Natural killer cell (primary cell): ENCODE measurements around the gene TMEM51. TPM values are rescaled to one million over a fixed set of nuclear protein-coding genes. Genes with fewer than 3 reads are reported as not detected.

Experiments
- ATAC-seq, 3 donors: fragments of 150-1000 bp in 2 of 3; fragments of 200-7000 bp in 1 of 3; cut with Tn5 transposase; 1 replicate in 1 of 3; 2 replicates in 2 of 3; pipeline ENCODE4 v1.10.0; 2021; ENCODE audit warnings: mild to moderate bottlenecking in 2 of 3, moderate library complexity in 2 of 3
- DNase-seq, 2 donors: peaks; one replicate each; pipeline versions ENCODE4 v3.0.0 to v3.0.0-alpha.2; 2013 to 2021; ENCODE audit warnings: mixed read lengths in 1 of 2
- H3K27ac ChIP-seq: one replicate; pipeline ENCODE4 v1.5.1; 2013; ENCODE audit warnings: mild to moderate bottlenecking, low read length
- H3K27me3 ChIP-seq: one replicate; pipeline ENCODE4 v1.6.1; 2013; ENCODE audit warnings: low read length; ENCODE audit not compliant: control insufficient read depth, insufficient read depth
- H3K36me3 ChIP-seq: one replicate; pipeline ENCODE4 v1.6.1; 2013; ENCODE audit warnings: low read length; ENCODE audit not compliant: control insufficient read depth, insufficient read depth
- H3K4me1 ChIP-seq: one replicate; pipeline ENCODE4 v1.6.1; 2013; ENCODE audit warnings: low read length; ENCODE audit not compliant: control insufficient read depth, insufficient read depth
- H3K4me3 ChIP-seq: one replicate; pipeline ENCODE4 v1.5.1; 2013; ENCODE audit warnings: low read length
- H3K9me3 ChIP-seq: one replicate; pipeline ENCODE4 v1.6.1; 2013; ENCODE audit warnings: low read length; ENCODE audit not compliant: control insufficient read depth, insufficient read depth
- H3K27ac Mint-ChIP-seq, 2 donors: one replicate each; pipeline ENCODE4 v1.8.0; 2022; ENCODE audit warnings: mild to moderate bottlenecking in 2 of 2, mixed read lengths in 2 of 2, moderate library complexity in 1 of 2
- H3K27me3 Mint-ChIP-seq, 2 donors: one replicate each; pipeline ENCODE4 v1.8.0; 2022; ENCODE audit warnings: low read depth in 2 of 2, mixed read lengths in 2 of 2
- H3K36me3 Mint-ChIP-seq: one replicate; pipeline ENCODE4 v1.8.0; 2022; ENCODE audit warnings: mixed read lengths
- H3K4me1 Mint-ChIP-seq, 2 donors: one replicate each; pipeline ENCODE4 v1.8.0; 2022; ENCODE audit warnings: mixed read lengths in 2 of 2
- H3K4me3 Mint-ChIP-seq: one replicate; pipeline ENCODE4 v1.8.0; 2022; ENCODE audit warnings: mild to moderate bottlenecking, moderate library complexity, mixed read lengths
- H3K9me3 Mint-ChIP-seq, 2 donors: one replicate each; pipeline ENCODE4 v1.8.0; 2022; ENCODE audit warnings: mixed read lengths in 2 of 2
- WGBS: methylation state at CpG from one replicate; pipeline ENCODE4 v1.1.7; 2013; ENCODE audit warnings: missing lambda C conversion rate; ENCODE audit not compliant: insufficient coverage; 5-methylcytosine and 5-hydroxymethylcytosine counted together
- intact Hi-C: fragments of 100-400 bp; cut with micrococcal nuclease; formaldehyde crosslinking; loops from one replicate; pipeline ENCODE4 v1.14.2; 2022
- total RNA-seq, 4 donors: library from RNA; stranded (reverse); fragments of 120-200 nt in 1 of 4; gene quantifications; one replicate each; pipeline versions ENCODE4 v1.2.3 to v1.2.4, GENCODE V29; 2013 to 2022
- TF ChIP-seq, protein P1 (sequence below): fragments of 200-600 bp; IDR thresholded peaks from one replicate; pipeline ENCODE4 v1.8.0; 2022; ENCODE audit warnings: antibody characterized with exemption

The TMEM51 gene
- total RNA-seq, 3 donors from 2014 or later (not counting 1 experiment from before 2014, with no cell fraction given): not detected

DNA sequence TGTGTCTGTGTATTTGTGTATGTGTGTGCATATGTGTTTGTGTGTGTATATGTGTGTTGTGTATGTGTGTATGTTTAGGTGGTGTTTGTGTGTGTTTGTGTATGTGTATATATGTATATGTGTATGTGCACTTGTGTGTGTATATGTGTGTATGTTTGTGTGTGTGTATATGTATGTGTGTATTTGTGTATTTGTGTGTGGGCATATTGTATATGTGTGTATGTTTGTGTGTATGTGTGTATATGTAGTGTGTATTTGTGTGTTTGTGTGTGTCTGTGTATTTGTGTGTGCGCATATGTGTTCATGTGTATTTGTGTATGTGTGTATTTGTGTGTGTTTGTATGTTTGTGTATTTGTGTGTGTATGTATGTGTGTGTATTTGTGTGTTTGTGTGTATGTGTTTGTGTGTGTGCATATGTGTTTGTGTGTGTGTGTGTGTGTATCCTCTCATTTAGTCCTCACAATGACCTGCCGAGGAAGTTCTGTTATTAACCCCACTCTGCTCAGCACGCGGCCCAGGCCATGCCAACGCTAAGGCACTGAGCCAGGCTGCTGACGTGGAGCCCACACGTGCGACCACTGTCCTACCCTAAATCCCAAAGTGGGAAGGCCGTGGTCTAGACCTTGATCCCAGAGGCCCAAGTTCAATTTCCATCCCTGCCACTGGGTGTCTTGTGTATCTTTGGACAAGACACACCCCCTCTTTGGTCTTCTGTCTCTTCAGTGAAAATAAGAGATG is 43.2 kb upstream of the TMEM51 start:
- Mint-ChIP-seq H3K4me1 (peaks cover 0 to 5% of the 10 kb centered on the region in 2 donors), H3K27me3 (peaks cover 0 to 3% of the 10 kb centered on the region in 2 donors), H3K36me3 (no peaks in the 10 kb centered on the region), H3K4me3 (no peak overlapping the region), H3K27ac (no peak overlapping the region), H3K9me3 (no peaks in the 10 kb centered on the region)
- no peaks in the 10 kb centered on the region for H3K36me3 ChIP-seq
- DNase-seq (no peak), ATAC-seq (no peak)
- H3K27ac ChIP-seq: no peak overlapping the region
- TF ChIP-seq, protein P1, sequence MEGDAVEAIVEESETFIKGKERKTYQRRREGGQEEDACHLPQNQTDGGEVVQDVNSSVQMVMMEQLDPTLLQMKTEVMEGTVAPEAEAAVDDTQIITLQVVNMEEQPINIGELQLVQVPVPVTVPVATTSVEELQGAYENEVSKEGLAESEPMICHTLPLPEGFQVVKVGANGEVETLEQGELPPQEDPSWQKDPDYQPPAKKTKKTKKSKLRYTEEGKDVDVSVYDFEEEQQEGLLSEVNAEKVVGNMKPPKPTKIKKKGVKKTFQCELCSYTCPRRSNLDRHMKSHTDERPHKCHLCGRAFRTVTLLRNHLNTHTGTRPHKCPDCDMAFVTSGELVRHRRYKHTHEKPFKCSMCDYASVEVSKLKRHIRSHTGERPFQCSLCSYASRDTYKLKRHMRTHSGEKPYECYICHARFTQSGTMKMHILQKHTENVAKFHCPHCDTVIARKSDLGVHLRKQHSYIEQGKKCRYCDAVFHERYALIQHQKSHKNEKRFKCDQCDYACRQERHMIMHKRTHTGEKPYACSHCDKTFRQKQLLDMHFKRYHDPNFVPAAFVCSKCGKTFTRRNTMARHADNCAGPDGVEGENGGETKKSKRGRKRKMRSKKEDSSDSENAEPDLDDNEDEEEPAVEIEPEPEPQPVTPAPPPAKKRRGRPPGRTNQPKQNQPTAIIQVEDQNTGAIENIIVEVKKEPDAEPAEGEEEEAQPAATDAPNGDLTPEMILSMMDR: no peak
- peaks cover 3% of the 10 kb centered on the region for H3K4me1 ChIP-seq
- H3K9me3 ChIP-seq: no peaks in the 10 kb centered on the region
- intact Hi-C loops: no loop called here
- 97% methylated on average over 9 of the region's 9 CpGs for WGBS
- H3K27me3 ChIP-seq: no peaks in the 10 kb centered on the region
- no peak overlapping the region for H3K4me3 ChIP-seq

DNA sequence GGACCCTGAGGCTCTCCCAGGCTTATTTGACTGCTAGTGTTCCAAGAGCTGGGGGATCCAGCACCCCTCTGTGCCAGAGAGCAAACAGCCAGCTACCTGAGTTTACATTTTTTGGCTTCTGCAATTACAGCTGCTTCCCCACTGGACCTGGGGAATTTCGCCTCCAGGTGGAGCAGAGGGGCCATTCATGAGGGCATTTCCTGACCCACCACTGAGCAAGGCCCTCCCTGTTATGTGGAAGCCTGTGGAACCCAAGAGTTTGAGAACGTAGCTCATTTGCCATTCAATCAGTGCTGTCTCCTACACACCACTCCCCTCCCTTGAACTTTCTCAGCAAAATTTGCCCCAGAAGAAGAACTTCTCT is 42.7 kb upstream of the TMEM51 start:
- Histone ChIP-seq H3K36me3 (no peaks in the 10 kb centered on the region), H3K4me3 (no peak overlapping the region), H3K27ac (no peak overlapping the region), H3K9me3 (no peaks in the 10 kb centered on the region), H3K4me1 (peaks cover 3% of the 10 kb centered on the region), H3K27me3 (no peaks in the 10 kb centered on the region)
- WGBS: 89% methylated on average over 2 of the region's 2 CpGs
- intact Hi-C loops: no loop called here
- peaks cover 0 to 5% of the 10 kb centered on the region in 2 donors for H3K4me1 Mint-ChIP-seq
- H3K9me3 Mint-ChIP-seq: no peaks in the 10 kb centered on the region
- no peaks in the 10 kb centered on the region for H3K36me3 Mint-ChIP-seq
- DNase-seq (no peak), ATAC-seq (no peak)
- H3K27ac Mint-ChIP-seq: no peak overlapping the region
- H3K27me3 Mint-ChIP-seq: peaks cover 0 to 3% of the 10 kb centered on the region in 2 donors
- H3K4me3 Mint-ChIP-seq: no peak overlapping the region
- TF ChIP-seq, protein P1: no peak

DNA sequence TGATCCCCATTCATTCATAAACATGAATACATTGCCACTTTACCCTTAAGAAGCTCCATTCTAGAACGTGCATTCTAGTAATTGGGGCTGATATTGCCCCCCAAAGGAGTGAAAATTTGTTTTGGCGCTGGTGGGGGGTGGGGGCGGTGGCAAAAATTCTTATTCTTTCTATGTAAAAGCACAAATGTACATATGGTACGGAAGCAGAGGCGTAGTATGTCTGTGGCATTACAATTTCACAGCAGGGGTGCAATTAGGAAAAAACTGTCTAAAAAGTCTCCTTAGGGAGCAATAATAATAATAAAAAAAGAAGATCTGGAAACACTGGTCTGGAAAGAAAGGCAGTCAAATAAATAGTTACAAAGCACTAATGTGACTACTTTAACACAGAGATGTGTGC is 40.4 kb upstream of the TMEM51 start:
- intact Hi-C loops: no loop called here
- WGBS: 100% methylated on average over 4 of the region's 5 CpGs
- Histone ChIP-seq H3K9me3 (no peaks in the 10 kb centered on the region), H3K4me3 (no peak overlapping the region), H3K4me1 (peaks cover 3% of the 10 kb centered on the region), H3K27ac (no peak overlapping the region), H3K27me3 (no peaks in the 10 kb centered on the region), H3K36me3 (no peaks in the 10 kb centered on the region)
- Mint-ChIP-seq H3K4me3 (no peak overlapping the region), H3K9me3 (no peaks in the 10 kb centered on the region), H3K27me3 (peaks cover 0 to 3% of the 10 kb centered on the region in 2 donors), H3K36me3 (no peaks in the 10 kb centered on the region), H3K4me1 (peaks cover 0 to 5% of the 10 kb centered on the region in 2 donors), H3K27ac (no peak overlapping the region)
- ATAC-seq (no peak), DNase-seq (no peak)
- TF ChIP-seq, protein P1: no peak

DNA sequence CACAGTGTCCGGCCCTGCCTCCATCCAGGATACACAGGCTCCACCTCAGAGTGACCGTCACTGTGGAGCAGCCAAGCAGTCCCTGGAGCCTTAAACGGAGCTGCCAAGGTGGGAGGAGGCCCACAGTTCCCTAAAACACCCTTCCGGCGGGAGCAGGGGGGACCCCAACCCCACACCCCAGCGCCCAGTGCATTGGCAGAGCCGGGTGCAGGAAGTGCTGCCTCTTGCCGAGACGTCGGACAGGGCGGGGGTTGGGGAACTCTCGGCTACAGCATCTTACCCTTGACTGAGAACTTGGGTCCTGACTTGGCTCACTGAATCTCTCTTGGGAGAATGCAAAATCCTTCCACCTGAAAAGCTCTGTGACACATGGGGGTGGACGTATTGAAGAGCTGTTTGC is 38.7 kb upstream of the TMEM51 start:
- Mint-ChIP-seq H3K36me3 (no peaks in the 10 kb centered on the region), H3K9me3 (no peaks in the 10 kb centered on the region), H3K27me3 (peaks cover 0 to 3% of the 10 kb centered on the region in 2 donors), H3K4me1 (peaks cover 0 to 5% of the 10 kb centered on the region in 2 donors), H3K27ac (no peak overlapping the region), H3K4me3 (no peak overlapping the region)
- no peak overlapping the region for H3K4me3 ChIP-seq
- TF ChIP-seq, protein P1: no peak
- DNase-seq (no peak), ATAC-seq (no peak)
- no peaks in the 10 kb centered on the region for H3K9me3 ChIP-seq
- H3K27ac ChIP-seq: no peak overlapping the region
- no peaks in the 10 kb centered on the region for H3K27me3 ChIP-seq
- 87% methylated on average over 13 of the region's 13 CpGs for WGBS
- no peaks in the 10 kb centered on the region for H3K36me3 ChIP-seq
- H3K4me1 ChIP-seq: peaks cover 3% of the 10 kb centered on the region
- intact Hi-C loops: no loop called here
